Measurements from ENCODE around the gene CRYBG2. TPM values are rescaled to one million over a fixed set of nuclear protein-coding genes. Genes with fewer than 3 reads are reported as not detected.

Gene CRYBG2
- total and polyA plus RNA-seq, 4 donors: 0.30 to 2.3 (median 1.3) TPM

DNA sequence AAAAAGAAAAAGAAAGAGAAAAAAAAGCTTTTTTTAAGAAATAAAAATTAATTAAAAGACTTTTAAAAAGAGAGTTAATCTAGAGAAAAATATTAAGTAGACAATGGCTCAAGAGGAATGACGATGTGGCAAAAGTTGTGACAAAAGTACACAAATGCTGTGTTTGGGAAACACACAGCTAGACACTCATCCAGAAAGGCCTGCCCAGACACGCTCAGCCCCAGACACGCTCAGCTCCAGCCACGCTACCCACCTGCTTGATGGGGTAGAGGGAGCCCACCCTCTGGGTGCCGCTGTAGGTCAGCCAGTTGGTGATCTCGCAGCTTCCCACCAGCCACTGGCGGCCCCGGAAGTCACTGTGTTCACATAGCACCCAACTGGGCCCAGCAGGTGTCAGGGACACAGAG lies 26.0 kb downstream of the CRYBG2 start:
- Histone ChIP-seq H3K9me3 (ENCODE audit: control insufficient read depth, insufficient read depth, low read length) (no peaks in the 10 kb centered on the region), H3K4me1 (ENCODE audit: control insufficient read depth, insufficient read depth, low read length) (no peaks in the 10 kb centered on the region), H3K27ac (ENCODE audit: low read depth, low read length) (no peak overlapping the region), H3K4me3 (ENCODE audit: low read depth, low read length) (no peak overlapping the region), H3K36me3 (ENCODE audit: control insufficient read depth, insufficient read depth, low read length) (no peaks in the 10 kb centered on the region), H3K27me3 (ENCODE audit: control insufficient read depth, insufficient read depth, low read length) (no peaks in the 10 kb centered on the region)
- WGBS (ENCODE audit: insufficient coverage): 83% methylated on average over 7 of the region's 8 CpGs
- DNase-seq (ENCODE audit: low read depth in 4 of 6, low spot score in 6 of 6): no peak

DNA sequence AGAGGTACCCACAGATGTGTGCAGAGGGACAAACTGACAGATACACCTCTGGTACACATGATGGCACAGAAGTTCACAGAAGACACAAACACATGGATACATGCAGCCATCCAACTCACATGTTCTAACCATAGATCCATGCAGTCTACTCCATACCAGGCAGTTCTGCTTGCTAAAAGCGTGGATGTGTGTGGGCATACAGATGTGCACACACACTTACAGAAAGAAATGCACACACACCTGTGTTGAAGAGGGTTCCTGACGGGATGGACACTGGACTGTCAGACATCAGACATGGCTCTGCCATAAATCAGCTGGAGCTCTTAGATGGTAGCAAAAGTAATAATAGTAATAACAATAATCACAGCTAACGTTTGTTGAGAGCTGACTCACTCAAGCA lies 29.4 kb downstream of the CRYBG2 start:
- no peak overlapping the region for H3K27ac ChIP-seq (ENCODE audit: low read depth, low read length)
- no peak for DNase-seq (ENCODE audit: low read depth in 4 of 6, low spot score in 6 of 6)
- H3K4me1 ChIP-seq (ENCODE audit: control insufficient read depth, insufficient read depth, low read length): peaks cover 3% of the 10 kb centered on the region
- H3K4me3 ChIP-seq (ENCODE audit: low read depth, low read length): no peak overlapping the region
- no peaks in the 10 kb centered on the region for H3K27me3 ChIP-seq (ENCODE audit: control insufficient read depth, insufficient read depth, low read length)
- 100% methylated on average over 1 of the region's 3 CpGs for WGBS (ENCODE audit: insufficient coverage)
- H3K36me3 ChIP-seq (ENCODE audit: control insufficient read depth, insufficient read depth, low read length): peaks cover 3% of the 10 kb centered on the region
- no peaks in the 10 kb centered on the region for H3K9me3 ChIP-seq (ENCODE audit: control insufficient read depth, insufficient read depth, low read length)

DNA sequence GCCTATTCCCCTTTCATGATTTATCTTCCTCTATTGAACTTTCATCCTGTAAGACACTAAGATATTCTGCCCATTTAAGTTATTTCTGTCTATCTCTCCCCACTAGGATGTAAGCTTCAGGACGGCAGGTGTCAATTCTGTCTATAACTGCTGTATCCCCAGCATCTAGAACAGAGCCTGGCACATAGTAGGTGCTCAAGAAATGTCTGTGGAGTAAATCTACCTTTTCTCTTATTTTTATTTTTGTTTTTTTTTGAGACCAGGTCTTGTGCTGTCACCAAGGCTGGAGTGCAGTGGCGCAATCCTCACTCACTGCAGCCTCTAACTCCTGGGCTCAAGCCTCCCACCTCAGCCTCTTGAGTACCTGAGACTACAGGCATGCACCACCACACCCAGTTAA lies 30.5 kb downstream of the CRYBG2 start:
- Histone ChIP-seq H3K9me3 (ENCODE audit: control insufficient read depth, insufficient read depth, low read length) (no peaks in the 10 kb centered on the region), H3K36me3 (ENCODE audit: control insufficient read depth, insufficient read depth, low read length) (peaks cover 3% of the 10 kb centered on the region), H3K4me3 (ENCODE audit: low read depth, low read length) (no peak overlapping the region), H3K4me1 (ENCODE audit: control insufficient read depth, insufficient read depth, low read length) (peaks cover 3% of the 10 kb centered on the region), H3K27ac (ENCODE audit: low read depth, low read length) (no peak overlapping the region), H3K27me3 (ENCODE audit: control insufficient read depth, insufficient read depth, low read length) (no peaks in the 10 kb centered on the region)
- 100% methylated on average over 1 of the region's 2 CpGs for WGBS (ENCODE audit: insufficient coverage)
- DNase-seq (ENCODE audit: low read depth in 4 of 6, low spot score in 6 of 6): no peak

DNA sequence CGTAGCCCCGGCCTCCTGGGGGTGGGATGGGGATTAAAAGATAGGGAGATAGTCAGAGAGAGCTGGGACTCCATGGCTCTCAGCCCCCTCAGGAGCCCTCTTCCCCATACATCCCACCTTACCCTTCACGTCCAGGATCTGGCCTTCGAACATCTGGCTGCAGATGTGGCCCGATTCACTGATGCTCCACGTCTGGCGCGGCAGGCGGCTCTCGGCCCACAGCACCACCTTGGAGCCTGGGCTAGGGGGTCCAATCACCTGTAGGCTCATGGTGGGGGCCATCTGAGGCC lies 31.9 kb downstream of the CRYBG2 start:
- Histone ChIP-seq H3K36me3 (ENCODE audit: control insufficient read depth, insufficient read depth, low read length) (peaks cover 3% of the 10 kb centered on the region), H3K27ac (ENCODE audit: low read depth, low read length) (no peak overlapping the region), H3K4me1 (ENCODE audit: control insufficient read depth, insufficient read depth, low read length) (peaks cover 3% of the 10 kb centered on the region), H3K27me3 (ENCODE audit: control insufficient read depth, insufficient read depth, low read length) (no peaks in the 10 kb centered on the region), H3K9me3 (ENCODE audit: control insufficient read depth, insufficient read depth, low read length) (no peaks in the 10 kb centered on the region), H3K4me3 (ENCODE audit: low read depth, low read length) (no peak overlapping the region)
- no peak for DNase-seq (ENCODE audit: low read depth in 4 of 6, low spot score in 6 of 6)
- WGBS (ENCODE audit: insufficient coverage): 87% methylated on average over 8 of the region's 10 CpGs

DNA sequence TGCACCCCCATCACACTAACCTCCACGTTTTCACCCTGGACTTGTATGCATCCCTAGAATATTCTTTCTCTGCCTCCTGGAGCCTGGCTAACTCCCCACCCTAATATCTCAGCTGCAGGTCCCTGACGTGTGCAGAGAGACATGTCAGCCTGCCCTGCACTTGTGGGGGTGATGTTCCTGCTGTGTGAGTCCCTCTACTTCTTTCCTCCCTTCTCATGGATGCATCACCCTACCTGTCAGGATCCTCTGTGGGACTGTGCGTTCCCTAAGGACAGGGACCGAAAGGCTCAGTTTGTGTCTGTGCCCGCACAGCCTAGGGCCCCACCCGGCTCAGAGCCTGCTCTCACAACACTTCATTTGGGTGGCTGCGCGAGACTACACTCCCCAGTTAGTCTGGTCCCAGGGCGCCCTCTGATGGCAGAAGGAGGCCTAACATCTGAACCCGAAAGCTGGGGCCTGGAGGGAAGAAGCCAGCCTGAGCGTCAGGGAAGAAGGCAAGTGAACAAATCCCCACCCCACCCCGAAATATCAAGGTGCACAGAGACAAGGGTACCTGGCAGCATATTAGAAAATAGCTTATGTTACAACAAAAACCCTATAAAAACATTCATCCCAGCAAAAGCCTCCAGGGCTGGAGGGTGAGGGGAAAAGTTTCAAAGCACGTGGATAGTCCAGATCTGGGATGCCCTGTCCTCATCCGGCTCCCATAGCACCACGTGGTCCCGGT lies 32.5 kb downstream of the CRYBG2 start:
- DNase-seq (ENCODE audit: low read depth in 4 of 6, low spot score in 6 of 6): peak; percentile 56 to 92 (median 67)
- Histone ChIP-seq H3K27me3 (ENCODE audit: control insufficient read depth, insufficient read depth, low read length) (no peaks in the 10 kb centered on the region), H3K36me3 (ENCODE audit: control insufficient read depth, insufficient read depth, low read length) (peaks cover 3% of the 10 kb centered on the region), H3K27ac (ENCODE audit: low read depth, low read length) (no peak overlapping the region), H3K4me1 (ENCODE audit: control insufficient read depth, insufficient read depth, low read length) (peaks cover 3% of the 10 kb centered on the region), H3K4me3 (ENCODE audit: low read depth, low read length) (no peak overlapping the region), H3K9me3 (ENCODE audit: control insufficient read depth, insufficient read depth, low read length) (no peaks in the 10 kb centered on the region)
- WGBS (ENCODE audit: insufficient coverage): 9% methylated on average over 10 of the region's 16 CpGs

DNA sequence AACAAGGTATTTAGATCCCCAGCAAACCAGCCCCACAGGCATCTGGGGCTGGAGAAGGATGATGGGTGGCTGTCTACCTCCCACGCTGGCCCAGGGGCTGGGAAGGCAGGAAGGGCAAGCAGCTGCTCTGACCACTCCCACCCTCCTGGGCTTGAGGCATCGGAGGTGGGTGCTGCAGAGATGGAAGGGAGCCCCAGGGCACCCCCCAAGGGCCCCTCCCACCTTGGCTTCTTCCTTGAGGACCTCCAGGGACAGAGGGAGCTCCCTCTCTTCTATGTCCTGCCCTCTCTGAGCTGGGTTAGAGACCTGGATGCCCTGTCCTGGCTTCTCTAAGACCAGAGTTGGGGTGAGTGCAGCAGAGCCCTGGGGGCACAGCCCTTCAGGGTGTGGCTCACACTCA lies 33.0 kb downstream of the CRYBG2 start:
- Histone ChIP-seq H3K27ac (ENCODE audit: low read depth, low read length) (no peak overlapping the region), H3K36me3 (ENCODE audit: control insufficient read depth, insufficient read depth, low read length) (peaks cover 3% of the 10 kb centered on the region), H3K9me3 (ENCODE audit: control insufficient read depth, insufficient read depth, low read length) (no peaks in the 10 kb centered on the region), H3K4me1 (ENCODE audit: control insufficient read depth, insufficient read depth, low read length) (peaks cover 3% of the 10 kb centered on the region), H3K27me3 (ENCODE audit: control insufficient read depth, insufficient read depth, low read length) (no peaks in the 10 kb centered on the region), H3K4me3 (ENCODE audit: low read depth, low read length) (no peak overlapping the region)
- no CpG with 5 or more reads among the region's 2 CpGs for WGBS (ENCODE audit: insufficient coverage)
- DNase-seq (ENCODE audit: low read depth in 4 of 6, low spot score in 6 of 6): no peak

DNA sequence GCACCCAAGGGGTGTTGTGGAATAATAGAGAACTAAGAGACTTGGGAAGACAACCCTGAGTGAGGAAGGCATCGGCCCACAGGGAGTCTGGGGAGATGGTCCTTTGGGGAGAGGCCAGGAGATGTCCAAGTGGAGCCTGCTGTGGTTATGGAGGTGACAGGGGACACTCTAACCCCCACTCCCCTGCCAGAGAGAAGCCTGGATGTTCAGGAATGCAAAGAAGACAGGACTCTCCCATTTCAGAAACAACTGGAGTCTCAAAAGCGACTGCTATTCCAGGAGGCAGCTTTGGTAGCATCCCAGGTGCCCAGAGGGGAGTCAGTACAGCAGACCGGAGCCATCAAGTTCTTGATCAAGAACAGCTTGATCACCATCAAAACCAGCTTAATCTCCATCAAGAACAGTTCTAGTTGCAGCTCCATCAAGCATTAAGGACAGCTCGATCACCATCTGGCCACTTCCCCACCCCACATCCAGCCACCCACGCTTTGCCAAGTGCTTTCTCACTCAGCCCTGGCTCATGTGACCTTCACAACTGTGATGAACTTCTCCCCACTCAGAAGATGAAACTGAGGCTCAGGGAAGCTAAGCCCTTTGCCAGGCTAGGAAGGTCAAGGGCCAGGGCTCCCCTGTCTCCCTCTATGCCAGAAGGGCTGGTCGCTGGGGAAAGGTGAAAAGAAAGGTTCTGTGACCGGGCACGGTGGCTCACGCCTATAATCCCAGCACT lies 35.4 kb downstream of the CRYBG2 start:
- Histone ChIP-seq H3K27ac (ENCODE audit: low read depth, low read length) (no peak overlapping the region), H3K36me3 (ENCODE audit: control insufficient read depth, insufficient read depth, low read length) (peaks cover 3% of the 10 kb centered on the region), H3K27me3 (ENCODE audit: control insufficient read depth, insufficient read depth, low read length) (no peaks in the 10 kb centered on the region), H3K9me3 (ENCODE audit: control insufficient read depth, insufficient read depth, low read length) (no peaks in the 10 kb centered on the region), H3K4me1 (ENCODE audit: control insufficient read depth, insufficient read depth, low read length) (peaks cover 3% of the 10 kb centered on the region), H3K4me3 (ENCODE audit: low read depth, low read length) (no peak overlapping the region)
- DNase-seq (ENCODE audit: low read depth in 4 of 6, low spot score in 6 of 6): no peak
- WGBS (ENCODE audit: insufficient coverage): 91% methylated on average over 5 of the region's 9 CpGs

DNA sequence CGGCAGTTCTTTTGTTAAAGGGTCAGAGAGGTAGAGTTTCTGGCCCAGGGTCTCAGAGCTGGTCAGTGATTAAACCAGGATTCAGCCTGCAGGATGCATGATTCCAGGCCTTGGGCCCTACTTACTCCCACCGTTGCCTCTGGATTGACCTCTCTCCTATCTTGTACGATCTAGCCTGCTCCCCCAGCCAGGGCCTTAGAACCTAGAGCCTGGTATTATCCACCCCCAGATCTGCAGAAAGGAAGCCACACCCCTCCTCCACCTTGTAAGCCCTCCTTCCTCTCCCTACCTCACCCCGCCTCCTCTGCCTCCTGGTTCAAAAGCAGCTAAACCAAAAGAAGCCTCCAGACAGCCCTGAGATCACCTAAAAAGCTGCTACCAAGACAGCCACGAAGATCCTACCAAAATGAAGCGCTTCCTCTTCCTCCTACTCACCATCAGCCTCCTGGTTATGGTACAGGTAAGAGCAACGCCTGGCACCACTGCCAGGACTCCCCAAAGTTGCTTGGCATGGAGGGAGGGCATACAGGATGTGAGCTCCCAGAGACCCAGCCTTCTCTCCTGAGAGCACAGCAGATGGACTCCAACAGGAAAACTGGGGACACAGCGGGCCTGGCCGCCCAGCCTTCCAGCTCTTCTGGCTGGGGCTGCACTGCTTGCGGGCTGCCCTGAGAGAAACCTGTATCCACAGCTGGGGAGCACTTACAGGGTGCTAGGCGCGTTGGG lies 36.2 kb downstream of the CRYBG2 start, which contains the start of gene CD52:
CD52 (plus strand) TSS at position 347 of the 726 bp plus-strand sequence; CDS start at position 407, 60 bp downstream.
- Histone ChIP-seq H3K4me1 (ENCODE audit: control insufficient read depth, insufficient read depth, low read length) (peaks cover 3% of the 10 kb centered on the region), H3K27me3 (ENCODE audit: control insufficient read depth, insufficient read depth, low read length) (no peaks in the 10 kb centered on the region), H3K36me3 (ENCODE audit: control insufficient read depth, insufficient read depth, low read length) (peaks cover 3% of the 10 kb centered on the region), H3K4me3 (ENCODE audit: low read depth, low read length) (no peak within 1 kb of the TSS), H3K27ac (ENCODE audit: low read depth, low read length) (no peak within 1 kb of the TSS), H3K9me3 (ENCODE audit: control insufficient read depth, insufficient read depth, low read length) (no peaks in the 10 kb centered on the region)
- 68% methylated on average over 10 of the region's 12 CpGs for WGBS (ENCODE audit: insufficient coverage)
- DNase-seq (ENCODE audit: low read depth in 4 of 6, low spot score in 6 of 6): no peak

DNA sequence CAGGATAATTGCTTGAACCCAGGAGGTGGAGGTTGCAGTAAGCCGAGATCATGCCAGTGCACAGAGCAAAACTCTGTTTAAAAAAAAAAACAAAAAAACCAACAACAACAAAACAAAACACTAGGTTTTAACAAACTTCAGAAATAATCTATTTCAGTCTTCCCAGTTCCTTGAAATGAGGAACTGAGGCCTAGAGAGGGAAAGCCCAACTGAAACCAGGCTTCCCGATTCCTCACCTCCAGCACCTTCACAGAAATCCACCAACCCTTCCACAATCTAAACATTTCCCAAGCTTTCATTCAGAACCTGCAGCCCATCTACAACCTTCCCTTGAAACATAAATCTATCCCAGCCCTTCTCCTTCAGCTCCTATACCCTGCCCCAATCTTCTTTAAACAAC lies 36.8 kb downstream of the CRYBG2 start:
- H3K4me3 ChIP-seq (ENCODE audit: low read depth, low read length): no peak overlapping the region
- H3K9me3 ChIP-seq (ENCODE audit: control insufficient read depth, insufficient read depth, low read length): no peaks in the 10 kb centered on the region
- 100% methylated on average over 1 of the region's 2 CpGs for WGBS (ENCODE audit: insufficient coverage)
- DNase-seq (ENCODE audit: low read depth in 4 of 6, low spot score in 6 of 6): no peak
- no peaks in the 10 kb centered on the region for H3K27me3 ChIP-seq (ENCODE audit: control insufficient read depth, insufficient read depth, low read length)
- peaks cover 3% of the 10 kb centered on the region for H3K4me1 ChIP-seq (ENCODE audit: control insufficient read depth, insufficient read depth, low read length)
- H3K36me3 ChIP-seq (ENCODE audit: control insufficient read depth, insufficient read depth, low read length): peaks cover 3% of the 10 kb centered on the region
- no peak overlapping the region for H3K27ac ChIP-seq (ENCODE audit: low read depth, low read length)

Data from spinal cord (tissue), 10 donors.